Activated CD4-positive, alpha-beta T cell treated with anti-CD3 and anti-CD28 coated beads, Interleukin-2, amount 50 U/mL, for 24 hours (primary cell): ENCODE measurements around the gene TMEM82.
"Not testable (repeated sequence)": the region's sequence is repeated elsewhere in the genome, so short reads cannot be mapped to it uniquely, and the experiment has no call there.

Source experiments
- DNase-seq, 2 donors: peaks; one replicate each; pipeline ENCODE4 v3.0.0-alpha.2; 2020; ENCODE audit warnings: low read depth in 1 of 2, low spot score in 1 of 2

The TMEM82 gene

GRCh38 chr1:15742339-15742801 is at the start of gene TMEM82:
TSS of gene TMEM82 (plus strand) at chr1:15742499. CDS start at chr1:15742560, 61 bp downstream.
- DNase-seq: no peak

- no peak for DNase-seq
Measured at GRCh38 chr1:15693371-15693770, 48.9 kb upstream of the TMEM82 start.

GRCh38 chr1:15696956-15697521 is 45.3 kb upstream of the TMEM82 start:
- DNase-seq: peak in 1 of 2 donors; percentile 29

GRCh38 chr1:15698201-15698600 is 44.1 kb upstream of the TMEM82 start:
- no peak for DNase-seq

GRCh38 chr1:15699321-15699720 is 43.0 kb upstream of the TMEM82 start:
- DNase-seq: not testable (repeated sequence)

- DNase-seq: no peak
Measured at GRCh38 chr1:15700508-15700907, 41.8 kb upstream of the TMEM82 start.

- DNase-seq: no peak
Measured at GRCh38 chr1:15701784-15702183, 40.5 kb upstream of the TMEM82 start.

- no peak for DNase-seq
Measured at GRCh38 chr1:15702722-15703550, 39.4 kb upstream of the TMEM82 start.

- no peak for DNase-seq
Measured at GRCh38 chr1:15703562-15703961, 38.7 kb upstream of the TMEM82 start.

- DNase-seq: no peak
Measured at GRCh38 chr1:15704526-15705183, 37.6 kb upstream of the TMEM82 start.

- DNase-seq: no peak
Measured at GRCh38 chr1:15705184-15705566, 37.1 kb upstream of the TMEM82 start.

GRCh38 chr1:15706751-15707150 is 35.5 kb upstream of the TMEM82 start:
- no peak for DNase-seq

- no peak for DNase-seq
Measured at GRCh38 chr1:15707239-15707925, 34.9 kb upstream of the TMEM82 start.

- no peak for DNase-seq
Measured at GRCh38 chr1:15708486-15709137, 33.7 kb upstream of the TMEM82 start.

- DNase-seq: no peak
Measured at GRCh38 chr1:15709226-15709625, 33.1 kb upstream of the TMEM82 start.

- DNase-seq: no peak
Measured at GRCh38 chr1:15712168-15712567, 30.1 kb upstream of the TMEM82 start.

GRCh38 chr1:15714406-15715136 is 27.7 kb upstream of the TMEM82 start:
- no peak for DNase-seq

- no peak for DNase-seq
Measured at GRCh38 chr1:15717418-15718125, 24.7 kb upstream of the TMEM82 start.

GRCh38 chr1:15718199-15718601 is 24.1 kb upstream of the TMEM82 start:
- DNase-seq: no peak
